GM19193 (cell line): ENCODE results near the gene DENND10.

ENCODE experiments used
- POLR2A ChIP-seq: IDR thresholded peaks from 4 replicates; pipeline ENCODE4 v1.6.1; 2011; ENCODE audit not compliant: insufficient read depth, insufficient read length; ENCODE audit errors: extremely low read depth

Gene DENND10

GRCh38 chr10:119178372-119179119 lies 74.6 kb downstream of the DENND10 start, which contains the start of gene PRDX3:
TSS of gene PRDX3 (minus strand) at chr10:119178812. CDS start at chr10:119178790, 22 bp downstream.
- TF ChIP-seq POLR2A = peak; percentile 93

GRCh38 chr10:119183664-119184412 lies 79.9 kb downstream of the DENND10 start:
- TF ChIP-seq POLR2A = no peak
